GM18502 (cell line): ENCODE data around the gene U2SURP.

ENCODE experiments used
- ATAC-seq: cut with Tn5 transposase; IDR thresholded peaks from one replicate; pipeline ENCODE4 v1.9.1; 2021; ENCODE audit warnings: mild to moderate bottlenecking; ENCODE audit not compliant: unreplicated experiment, poor library complexity

The U2SURP gene

GRCh38 chr3:143001369-143002082, at the start of gene U2SURP:
TSS of gene U2SURP (plus strand) at chr3:143001570. CDS start at chr3:143001629, 59 bp downstream.
- peak; percentile 90 for ATAC-seq

GRCh38 chr3:142951794-142952193, 49.6 kb upstream of the U2SURP start:
- ATAC-seq, result no peak

DNA sequence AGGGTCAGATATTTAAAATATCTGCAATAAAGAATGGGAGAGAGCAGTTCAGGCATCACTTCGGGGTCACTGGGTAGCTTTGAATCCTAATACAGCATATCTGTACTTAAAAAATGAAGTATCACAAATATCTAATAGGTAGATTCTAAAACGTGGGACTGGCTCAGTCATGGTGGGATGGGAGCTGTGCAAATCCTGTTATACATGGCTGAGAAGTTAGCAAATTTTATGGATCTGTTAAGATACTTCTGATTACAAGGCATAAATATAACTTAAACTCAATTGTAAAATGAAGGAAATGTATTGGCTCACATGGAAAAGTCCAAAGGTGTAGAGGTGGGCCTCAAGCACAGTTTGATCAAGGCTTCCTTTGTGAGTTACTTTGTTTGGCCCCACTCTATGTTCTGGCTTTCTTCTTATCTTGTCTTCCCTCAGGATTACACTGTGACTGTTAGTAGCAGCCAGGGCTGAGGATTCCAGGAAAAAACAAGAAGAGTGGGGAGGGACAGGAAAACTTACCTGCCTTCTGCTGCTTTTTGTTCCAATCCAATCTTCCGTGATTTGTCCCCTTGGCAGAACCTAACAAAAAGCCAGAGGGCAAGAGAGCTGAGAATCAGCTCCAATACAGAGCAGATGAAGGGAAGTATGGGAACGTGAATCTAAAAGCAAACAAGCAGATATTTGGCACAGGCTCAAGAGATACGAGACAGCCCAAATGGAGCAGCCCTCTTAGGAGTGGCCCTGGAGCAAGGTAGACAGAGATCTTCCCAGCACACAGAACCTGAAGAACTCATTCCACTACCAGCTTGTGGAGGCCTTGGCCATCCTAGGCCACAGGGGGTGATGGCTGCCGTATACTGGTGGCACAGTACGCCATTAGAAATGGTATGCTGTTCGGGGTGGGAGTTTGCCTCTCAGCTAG, 48.8 kb upstream of the U2SURP start:
- ATAC-seq, result no peak

GRCh38 chr3:142953443-142953842, 47.9 kb upstream of the U2SURP start:
- no peak for ATAC-seq

DNA sequence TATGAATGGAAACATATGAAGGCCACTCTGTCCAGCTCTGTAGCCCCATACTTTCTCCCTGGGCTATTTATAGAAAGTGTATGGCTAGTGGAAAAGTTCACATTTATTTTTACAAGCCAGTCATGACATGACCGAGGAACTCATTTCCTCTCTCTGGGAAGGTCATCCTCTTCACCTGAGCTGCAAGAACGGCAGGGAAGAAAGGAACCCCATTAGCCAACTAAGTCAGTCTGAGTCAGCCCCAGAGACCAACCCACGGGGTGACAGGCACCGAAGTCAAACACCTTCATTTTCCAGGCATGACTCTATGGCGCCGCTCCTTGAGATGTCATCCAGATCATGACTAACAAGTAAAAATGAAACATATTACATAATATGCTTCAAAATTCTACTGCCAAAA, 42.7 kb upstream of the U2SURP start:
- ATAC-seq, result no peak

DNA sequence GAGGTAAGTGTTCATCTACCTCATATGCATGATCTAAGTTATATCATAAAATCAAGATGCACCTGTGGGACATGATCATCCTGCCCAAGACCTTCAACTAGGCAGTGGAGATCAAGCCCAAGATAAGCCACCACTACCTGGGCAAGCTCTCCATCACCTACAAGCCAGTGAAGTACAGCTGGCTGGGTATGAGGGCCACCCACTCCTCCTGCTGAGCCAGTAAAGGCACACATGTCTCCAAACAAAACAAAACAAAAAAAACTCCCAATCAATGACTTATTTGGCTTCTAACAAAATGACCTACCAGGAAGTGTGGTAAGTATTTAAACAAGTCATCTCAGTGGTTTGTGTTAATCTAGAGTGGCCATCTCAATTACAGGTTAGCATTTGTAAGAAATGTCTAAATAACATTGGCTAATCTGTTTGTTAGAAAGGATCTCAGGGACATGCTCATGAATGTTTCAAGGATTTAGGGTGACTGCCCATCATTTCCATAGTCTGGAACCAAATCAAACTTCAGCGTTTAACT, 41.0 kb upstream of the U2SURP start:
- ATAC-seq, result no peak

GRCh38 chr3:142961539-142961938, 39.8 kb upstream of the U2SURP start:
- no peak for ATAC-seq

GRCh38 chr3:142962175-142962519, 39.2 kb upstream of the U2SURP start:
- no peak for ATAC-seq

GRCh38 chr3:142962520-142963233, 38.7 kb upstream of the U2SURP start:
- ATAC-seq, result no peak

DNA sequence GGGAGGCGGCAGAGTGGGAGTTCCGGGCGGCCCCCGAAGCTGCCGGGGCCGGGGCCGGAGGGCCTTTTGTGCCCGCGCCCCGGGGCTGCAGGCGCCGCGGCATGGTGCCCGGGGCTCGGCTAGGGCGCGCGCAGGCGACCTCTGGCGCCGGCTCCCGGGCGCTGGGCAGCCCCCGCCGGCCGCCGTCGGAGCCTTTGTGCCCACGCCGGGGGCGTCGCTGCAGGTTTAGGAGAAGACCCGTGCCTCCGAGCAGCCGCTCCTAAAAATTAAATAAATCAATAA, 38.2 kb upstream of the U2SURP start:
- peak; percentile 32 for ATAC-seq

DNA sequence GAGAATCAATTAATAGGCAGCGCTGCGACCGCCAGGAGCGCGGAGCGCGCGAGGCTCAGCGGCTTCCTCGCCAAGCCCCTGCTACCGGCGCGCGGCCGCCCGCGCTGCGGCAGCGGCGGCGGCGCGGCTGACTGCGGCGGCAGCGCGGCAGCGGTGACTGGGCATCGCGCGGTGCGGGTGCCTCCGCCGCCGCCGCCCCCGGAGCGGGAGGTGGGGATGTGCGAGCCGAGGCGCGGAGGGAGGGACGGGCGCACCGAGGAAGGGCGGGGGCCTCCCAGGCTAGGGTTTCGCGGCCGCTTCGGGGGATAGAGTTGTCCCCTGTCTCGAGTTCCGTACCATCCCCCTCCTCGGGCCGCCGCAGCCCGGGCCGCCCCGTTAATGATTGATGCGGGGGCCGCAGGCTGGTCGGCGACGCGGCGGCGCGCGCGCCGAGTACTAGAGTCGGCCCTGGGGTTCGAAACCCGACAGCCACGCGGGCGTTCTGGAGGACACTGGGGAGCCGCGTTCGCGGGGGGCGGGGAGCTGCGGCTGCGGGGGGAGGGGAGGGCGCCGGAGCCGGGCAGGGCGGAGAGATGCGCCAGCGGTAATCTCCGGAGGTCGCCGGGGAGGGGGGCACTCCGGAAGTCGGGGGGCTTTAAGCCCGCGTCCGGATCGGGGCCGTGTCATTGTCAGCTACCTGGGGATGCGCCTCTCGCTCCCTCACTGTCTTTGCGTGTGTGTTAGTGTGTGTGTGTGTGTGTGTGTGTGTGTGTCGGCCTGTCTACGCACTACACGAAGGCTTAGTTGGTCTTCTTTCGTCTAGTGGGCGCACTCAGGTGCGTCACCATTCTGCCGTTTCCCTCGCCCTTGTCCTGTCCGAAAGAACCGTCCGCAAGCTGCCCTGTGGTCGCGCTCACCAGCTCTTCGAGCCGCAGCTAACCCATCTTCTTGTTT, 37.6 kb upstream of the U2SURP start, which contains the start of gene PAQR9:
Gene PAQR9, minus strand, starts transcription at position 159 of the 933 bp plus-strand sequence. CDS start 338 bp downstream, outside the sequence.
- ATAC-seq, result peak; percentile 50

DNA sequence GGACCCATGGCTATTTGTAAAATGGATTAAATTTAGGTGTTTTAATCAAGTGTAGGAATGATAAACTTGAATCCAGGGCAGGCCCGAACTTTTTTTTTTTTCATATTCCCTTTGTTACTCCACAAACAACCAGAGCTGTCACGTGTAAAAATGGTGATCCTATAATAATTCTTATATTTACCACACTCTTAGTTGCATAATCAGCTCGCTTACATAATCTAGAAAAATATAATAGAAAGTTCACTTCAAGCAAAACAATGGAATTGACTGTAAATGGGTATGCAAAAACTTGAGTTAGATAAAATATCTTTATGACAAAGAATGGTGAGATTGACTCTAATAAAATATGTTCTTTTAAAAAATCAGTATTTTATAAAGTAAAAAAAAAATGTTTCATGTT, 35.8 kb upstream of the U2SURP start:
- ATAC-seq, result no peak

- no peak for ATAC-seq
These were observed 34.6 kb upstream of the U2SURP start for GRCh38 chr3:142966808-142967207.

- ATAC-seq, result no peak
These were observed 32.9 kb upstream of the U2SURP start for GRCh38 chr3:142968319-142969025.

DNA sequence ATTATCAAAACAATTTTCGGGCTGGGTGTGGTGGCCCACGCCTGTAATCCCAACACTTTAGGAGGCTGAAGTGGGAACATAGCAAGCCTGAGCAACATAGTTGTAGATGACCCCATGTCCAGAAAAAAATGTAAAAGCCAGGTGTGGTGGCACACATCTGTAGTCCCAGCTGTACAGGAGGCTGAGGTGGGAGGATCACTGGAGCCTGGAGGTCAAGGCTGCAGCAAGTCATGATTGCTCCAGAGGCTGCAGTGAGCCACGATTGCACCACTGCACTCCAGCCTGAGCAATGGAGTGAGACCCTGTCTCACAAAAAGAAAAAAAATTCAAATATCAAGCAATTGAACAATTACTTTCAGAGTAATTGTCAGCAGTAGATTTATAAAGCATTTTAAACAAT, 29.9 kb upstream of the U2SURP start:
- no peak for ATAC-seq

DNA sequence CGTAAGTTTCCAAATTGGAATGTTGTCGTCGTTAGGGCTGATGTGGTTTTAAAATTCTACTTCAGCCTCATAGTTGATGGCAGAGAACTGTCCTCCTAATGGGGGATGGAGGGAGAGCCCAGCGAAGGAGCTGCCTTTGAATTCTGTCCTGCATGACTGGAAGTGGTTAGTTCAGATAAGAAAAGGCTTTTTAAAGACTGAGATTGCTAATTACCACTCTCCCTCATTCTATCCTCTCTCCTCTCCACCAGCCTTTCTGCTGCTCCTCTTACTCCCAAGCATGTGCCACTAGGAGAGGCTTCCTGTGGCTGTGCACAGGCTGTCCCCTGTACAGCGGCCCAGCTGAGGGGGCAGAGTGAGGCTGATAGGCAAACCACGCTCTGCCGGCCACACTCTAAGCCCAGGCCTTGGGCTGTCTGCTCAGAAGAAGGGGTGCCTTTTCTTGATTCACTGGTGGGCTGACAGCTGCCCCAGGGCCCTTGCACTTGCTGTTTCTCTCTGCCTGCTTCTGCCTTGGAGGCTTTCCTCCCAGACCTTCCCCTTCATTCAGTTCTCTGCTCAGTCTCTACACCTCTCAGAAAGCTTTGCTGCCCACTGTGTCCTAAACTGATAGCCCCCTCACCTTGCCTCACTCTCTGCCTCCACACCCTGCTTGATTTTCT, 29.1 kb upstream of the U2SURP start:
- no peak for ATAC-seq

DNA sequence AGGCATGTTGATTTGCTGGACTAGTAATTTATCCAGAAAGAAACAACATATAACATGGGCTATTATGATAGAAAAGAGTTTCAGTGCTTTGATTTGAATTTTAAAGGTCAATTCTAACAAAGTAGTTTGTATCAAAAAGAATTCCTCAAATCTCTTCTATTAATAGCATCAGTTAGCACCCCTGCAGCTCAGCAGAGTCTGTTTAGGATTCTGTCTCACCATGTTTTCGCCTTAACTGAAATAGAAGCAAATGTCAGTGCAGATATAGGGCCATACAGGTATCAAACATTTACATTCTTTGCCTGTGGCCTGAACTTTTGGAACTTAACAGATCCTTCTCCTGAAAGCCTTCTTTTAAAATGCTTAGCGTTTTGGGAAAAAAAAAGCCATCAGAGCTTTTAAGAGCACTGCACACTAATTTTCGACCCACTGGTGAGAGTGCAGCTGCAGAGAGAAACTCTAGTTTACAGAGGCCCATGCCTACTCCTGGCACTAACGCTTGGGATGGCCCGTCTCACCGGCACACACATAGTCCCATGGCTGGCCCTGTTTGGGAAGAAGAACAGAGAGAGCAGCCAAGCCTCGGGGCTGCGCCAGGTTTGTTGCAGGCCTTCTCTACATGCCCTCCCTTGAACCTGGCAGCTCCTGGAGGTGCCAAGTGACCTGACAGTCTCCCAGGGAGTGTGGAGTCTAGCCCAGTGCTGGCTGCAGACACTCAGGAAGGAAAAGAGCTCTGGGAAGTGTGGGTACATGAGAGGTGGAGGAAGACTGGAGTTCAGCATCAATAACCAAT, 28.0 kb upstream of the U2SURP start:
- ATAC-seq, result no peak
